HG03571 (cell line): ENCODE data around the gene ZSCAN25.
"Not testable (repeated sequence)": the region's sequence is repeated elsewhere in the genome, so short reads cannot be mapped to it uniquely, and the experiment has no call there.

Experiments used
- ATAC-seq: cut with Tn5 transposase; IDR thresholded peaks from one replicate; pipeline ENCODE4 v1.9.1; 2021; ENCODE audit not compliant: unreplicated experiment

The ZSCAN25 gene

DNA sequence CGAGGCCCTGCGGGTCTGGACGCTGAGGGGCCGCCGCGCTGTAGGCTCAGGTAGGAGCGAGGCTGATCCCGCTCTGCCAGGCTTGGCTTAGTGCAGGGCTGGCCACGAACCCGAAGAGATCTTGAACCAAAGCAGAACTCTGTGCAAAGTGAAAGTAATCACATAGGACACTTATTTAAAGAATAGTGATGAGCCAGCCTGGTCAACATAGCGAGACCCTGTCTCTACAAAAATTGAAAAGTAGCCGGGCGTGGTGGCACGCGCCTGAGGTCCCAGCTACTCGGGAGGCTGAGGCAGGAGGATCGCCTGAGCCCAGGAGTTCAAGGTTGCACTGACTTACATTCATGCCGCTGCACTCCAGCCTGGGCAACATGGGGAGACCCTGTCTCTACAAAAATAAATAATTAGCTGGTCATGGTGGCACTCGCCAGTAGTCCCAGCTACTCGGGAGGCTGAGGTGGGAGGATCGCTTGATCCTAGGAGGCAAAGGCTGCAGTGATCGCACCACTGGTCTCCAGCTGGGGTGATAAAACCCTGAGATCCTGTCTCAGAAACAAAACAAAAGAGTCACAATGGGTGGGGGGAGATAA, 541 bp downstream of the ZSCAN25 start:
- no peak for ATAC-seq

DNA sequence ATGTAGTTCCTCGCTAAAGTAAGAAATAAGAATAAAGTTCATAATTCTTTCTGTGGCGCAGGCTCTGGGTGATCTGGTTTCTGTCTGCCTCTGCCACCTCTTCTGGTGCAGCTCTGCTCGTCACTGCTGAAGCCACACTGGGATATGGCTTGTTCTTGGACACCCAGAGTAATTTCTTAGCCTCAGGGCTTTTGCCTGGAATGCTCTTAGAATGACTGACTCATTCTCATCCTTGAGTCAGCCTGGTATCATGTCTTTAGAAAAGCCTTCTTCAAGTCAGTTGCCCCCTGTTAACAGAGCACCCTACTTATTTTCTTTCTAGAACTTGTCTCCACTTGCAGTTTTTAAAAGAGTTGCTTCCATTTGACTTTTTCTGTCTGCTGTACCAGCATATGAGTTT, 2.0 kb downstream of the ZSCAN25 start:
- no peak for ATAC-seq

DNA sequence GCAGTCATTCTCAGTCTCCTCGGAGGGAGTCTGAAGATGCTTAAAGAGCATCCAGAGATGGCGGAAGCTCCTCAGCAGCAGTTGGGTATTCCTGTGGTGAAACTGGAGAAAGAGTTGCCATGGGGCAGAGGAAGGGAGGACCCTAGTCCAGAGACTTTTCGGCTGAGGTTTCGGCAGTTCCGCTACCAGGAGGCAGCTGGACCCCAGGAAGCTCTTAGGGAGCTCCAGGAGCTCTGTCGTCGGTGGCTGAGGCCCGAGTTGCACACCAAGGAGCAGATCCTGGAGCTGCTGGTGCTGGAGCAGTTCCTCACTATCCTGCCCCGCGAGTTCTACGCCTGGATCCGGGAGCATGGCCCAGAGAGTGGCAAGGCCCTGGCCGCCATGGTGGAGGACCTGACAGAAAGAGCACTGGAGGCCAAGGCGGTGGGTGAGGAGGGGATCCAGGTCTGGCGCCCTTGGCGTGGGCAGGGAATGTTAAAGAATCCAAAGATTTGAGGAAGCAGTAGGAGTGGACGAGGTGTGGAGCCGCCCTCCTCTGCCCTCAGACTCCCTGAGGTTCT, 2.9 kb downstream of the ZSCAN25 start:
- ATAC-seq, result no peak

DNA sequence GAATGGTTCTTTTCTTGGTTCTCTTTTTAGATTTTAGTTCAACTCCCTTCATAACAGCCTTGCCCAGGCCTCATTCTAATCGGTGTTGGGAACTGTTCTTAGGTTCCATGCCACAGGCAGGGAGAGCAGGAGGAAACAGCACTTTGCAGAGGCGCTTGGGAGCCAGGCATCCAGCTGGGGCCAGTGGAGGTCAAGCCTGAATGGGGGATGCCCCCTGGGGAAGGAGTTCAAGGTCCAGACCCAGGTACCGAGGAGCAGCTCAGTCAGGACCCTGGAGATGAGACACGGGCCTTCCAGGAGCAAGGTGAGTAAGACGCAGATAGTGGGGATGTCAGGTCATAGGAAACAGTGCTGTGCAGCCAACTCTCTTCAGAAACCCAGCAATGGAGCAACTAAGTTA, 4.5 kb downstream of the ZSCAN25 start:
- no peak for ATAC-seq

DNA sequence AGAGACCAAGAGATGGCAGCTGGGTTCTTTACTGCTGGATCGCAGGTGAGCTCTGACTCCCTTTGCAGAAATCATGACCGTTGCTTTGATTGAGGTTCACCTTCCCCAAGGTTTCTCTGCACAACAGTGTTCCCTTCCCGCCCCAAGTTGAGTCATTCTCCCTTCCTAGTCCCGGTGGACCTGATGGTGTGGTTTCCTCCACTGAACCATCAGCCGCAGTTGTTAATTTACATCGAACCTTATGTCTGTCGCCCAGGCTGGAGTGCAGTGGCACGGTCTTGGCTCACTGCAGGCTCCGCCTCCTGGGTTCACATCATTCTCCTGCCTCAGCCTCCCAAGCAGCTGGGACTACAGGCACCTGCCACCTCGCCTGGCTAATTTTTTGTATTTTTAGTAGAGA, 5.8 kb downstream of the ZSCAN25 start:
- no peak for ATAC-seq

DNA sequence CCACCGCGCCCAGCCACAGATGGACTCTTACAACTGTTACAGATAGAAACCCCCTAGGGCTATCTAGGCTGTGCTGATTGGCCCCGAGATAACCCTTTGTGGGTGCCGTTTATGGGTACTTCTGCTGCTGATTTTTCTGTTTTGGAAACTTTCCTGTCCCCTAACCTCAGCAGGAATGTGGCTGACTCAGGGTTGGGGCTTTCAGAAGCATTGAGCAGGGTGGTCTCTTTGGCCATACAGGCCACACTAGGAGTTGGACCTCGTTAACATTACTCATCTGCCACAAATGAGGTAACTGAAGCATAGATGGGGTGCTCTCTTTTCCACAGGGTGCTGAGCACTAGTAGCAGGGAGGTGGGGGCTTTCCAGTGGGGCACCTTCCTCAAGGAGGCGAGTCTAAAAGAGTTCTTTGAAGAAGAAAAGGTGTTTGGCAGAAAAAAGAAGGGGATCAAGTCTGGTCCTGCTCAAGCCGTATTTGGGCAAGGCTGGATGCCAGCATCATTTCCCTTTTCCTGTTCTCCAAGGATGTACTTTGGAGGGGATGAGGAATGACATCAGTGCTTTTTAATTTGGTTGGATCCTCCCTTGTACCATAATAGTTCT, 6.4 kb downstream of the ZSCAN25 start:
- no peak for ATAC-seq

DNA sequence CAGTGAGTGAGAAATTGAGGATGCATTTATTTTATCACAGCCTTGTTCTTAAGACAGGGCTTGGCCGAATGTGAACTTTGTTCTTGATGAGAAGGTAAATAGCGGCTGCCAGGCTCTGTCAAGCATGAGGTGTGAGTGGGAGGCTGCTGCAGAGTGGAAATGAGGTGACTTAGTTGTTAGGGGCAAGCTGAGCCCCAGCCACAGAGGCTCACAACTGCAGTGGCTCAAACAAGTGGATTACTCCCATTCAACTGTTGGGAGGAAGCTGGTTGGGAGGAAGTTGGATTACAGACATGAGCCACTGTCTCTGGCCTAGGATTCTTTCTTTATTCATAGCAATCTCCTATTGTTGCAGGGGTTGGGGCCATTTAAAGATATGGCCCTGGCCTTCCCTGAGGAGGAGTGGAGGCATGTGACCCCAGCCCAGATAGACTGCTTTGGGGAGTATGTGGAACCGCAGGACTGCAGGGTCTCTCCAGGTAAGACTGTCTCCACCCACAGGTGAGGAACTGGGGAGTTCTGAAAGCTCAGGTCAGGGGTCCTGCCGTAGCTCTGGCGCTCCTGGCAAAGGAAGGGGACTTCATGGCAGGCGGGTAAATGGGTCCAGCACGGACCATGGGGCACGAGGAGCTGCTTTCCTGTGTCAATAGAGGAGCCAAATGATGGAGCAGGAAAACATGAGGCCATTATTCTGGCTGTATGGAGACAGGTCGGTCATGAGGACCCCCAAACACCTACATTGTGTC, 7.1 kb downstream of the ZSCAN25 start:
- no peak for ATAC-seq

DNA sequence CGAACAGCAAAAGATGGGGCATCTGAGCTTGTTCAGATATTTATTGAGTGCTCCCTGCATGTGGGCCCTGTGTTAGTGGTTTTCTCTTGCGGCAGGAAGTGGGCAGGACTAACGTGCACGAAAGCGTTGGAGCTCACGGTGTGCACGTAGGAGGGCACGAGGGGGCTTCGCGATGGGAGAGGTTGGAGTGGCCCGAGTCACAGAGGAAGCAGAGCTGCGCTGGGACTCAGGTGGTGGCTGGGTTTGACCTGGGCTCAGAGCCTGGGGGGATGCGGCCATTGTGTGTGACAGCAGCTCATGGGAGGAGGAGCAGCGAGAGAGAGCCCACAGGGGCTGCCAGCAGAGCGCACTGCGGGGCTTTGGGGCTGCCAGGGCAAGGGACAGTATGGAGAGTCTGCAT, 7.7 kb downstream of the ZSCAN25 start:
- ATAC-seq, result no peak

DNA sequence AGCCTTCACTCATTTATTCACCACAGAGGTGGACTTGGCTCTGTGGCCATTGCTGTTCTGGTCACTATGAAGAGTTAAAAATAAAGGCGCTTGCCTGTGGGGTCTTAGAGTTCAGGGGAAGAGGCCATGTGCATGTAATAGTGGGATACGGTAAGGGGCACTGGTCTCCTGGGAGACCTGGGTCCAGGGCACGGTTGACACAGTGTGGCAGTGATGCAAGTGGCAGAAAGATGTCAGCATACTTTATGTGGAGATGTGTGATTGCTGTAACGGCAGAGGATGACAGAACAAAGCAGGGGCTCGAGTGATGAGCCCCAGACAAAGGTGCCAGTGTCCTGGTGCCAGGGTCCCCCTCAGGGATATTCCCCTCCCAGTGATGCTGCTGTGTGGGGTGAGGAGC, 8.6 kb downstream of the ZSCAN25 start:
- ATAC-seq, result no peak

DNA sequence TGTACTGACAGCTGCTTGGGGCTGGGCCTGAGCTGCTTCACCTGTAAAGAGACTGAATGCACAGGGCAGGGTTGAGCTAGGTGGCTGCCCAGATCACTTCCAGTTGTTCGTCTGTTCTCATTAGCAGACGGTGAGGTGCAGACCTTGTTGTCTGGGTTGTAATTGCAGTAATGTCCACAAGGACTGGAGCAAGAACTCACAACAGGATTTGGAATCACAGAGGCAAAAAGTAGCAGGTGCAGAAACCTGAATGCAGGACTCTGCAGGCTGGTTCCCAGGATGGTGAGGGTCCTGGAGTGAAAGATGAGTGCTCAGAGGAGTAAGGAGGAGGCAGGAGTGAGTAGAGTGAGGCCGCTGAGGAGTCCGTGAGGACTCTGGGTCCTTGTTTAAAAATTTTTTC, 9.2 kb downstream of the ZSCAN25 start:
- ATAC-seq, result no peak

DNA sequence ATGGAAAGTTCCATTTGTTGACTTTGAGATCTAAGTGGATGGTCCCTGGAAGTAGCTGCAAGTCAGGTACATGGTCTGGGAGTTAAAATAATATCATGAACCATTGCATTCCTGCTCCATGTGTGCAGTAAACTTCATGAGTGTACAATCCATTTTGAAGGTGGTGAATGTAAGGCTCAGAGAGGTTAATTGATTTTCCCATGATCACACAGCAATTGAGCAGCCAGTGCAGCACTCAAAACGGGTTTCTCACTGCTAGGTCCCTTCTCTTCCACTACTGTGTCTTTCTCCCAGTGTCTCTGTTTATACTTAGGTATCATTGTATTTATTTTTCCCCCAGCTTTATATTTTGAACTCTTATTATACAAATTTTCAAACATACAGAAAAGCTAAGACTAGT, 9.9 kb downstream of the ZSCAN25 start:
- no peak for ATAC-seq

DNA sequence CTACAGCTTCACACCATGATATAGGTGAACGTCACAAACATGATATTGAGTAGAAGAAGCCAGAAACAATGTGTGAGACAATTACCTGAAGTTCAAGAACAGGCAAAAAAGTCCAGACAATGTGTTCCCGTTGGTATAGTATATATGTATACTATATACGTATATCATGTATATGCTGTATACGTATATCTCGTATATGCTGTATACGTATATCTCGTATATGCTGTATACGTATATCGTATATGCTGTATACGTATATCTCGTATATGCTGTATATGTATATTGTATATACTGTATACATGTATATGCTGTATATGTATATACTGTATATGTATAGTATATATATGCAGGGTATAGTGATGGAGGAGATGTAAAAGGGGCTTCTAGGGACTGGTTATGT, 10.8 kb downstream of the ZSCAN25 start:
- no peak for ATAC-seq

DNA sequence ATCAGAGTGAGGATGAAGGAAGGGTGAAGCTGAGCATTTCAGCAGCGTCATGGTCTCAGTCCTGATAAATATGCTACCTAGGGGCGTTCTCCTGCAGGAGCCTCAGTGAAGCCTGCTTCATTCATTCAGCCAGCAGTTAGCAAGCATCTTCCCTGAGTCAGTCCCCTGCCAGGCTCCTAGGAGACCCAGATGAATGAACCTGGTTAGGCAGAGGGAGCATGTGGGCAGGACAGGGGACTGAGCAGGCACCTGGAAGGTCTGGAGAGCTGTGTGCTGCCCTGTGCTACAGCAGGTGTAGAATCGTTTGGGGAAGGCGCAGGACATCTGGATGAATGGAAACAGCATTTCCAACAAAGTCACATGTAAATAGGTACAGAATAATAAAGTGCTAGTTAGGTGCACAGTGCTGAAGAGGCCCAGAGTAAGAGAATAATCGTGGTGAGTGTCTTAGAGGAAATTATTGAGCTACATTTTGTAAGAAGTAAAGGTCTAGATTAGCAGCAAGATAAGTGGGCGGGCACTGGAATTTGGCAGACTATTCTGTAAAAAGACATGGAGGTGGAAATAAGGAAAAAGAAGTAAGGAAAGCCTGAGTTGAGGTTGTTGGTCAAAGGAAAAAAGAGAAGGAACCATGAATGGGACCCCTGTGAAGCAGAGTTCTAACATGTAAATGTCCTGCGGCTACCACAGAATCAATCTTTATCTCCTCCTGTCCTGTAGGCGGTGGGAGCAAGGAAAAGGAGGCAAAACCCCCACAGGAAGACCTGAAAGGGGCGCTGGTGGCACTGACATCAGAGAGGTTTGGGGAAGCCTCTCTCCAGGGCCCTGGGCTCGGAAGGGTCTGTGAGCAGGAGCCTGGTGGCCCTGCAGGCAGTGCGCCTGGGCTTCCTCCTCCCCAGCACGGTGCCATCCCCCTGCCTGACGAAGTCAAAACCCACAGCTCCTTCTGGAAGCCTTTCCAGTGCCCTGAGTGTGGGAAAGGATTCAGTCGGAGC, 12.0 kb downstream of the ZSCAN25 start:
- no peak for ATAC-seq

DNA sequence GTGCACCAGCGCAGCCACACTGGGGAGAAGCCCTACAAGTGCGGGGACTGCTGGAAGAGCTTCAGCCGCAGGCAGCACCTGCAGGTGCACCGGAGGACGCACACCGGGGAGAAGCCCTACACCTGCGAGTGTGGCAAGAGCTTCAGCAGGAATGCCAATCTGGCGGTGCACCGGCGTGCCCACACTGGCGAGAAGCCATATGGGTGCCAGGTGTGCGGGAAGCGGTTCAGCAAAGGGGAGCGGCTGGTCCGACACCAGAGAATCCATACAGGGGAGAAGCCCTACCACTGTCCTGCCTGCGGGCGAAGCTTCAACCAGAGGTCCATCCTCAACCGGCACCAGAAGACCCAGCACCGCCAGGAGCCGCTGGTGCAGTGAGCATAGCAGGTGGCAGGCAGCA, 12.9 kb downstream of the ZSCAN25 start:
- no peak for ATAC-seq

DNA sequence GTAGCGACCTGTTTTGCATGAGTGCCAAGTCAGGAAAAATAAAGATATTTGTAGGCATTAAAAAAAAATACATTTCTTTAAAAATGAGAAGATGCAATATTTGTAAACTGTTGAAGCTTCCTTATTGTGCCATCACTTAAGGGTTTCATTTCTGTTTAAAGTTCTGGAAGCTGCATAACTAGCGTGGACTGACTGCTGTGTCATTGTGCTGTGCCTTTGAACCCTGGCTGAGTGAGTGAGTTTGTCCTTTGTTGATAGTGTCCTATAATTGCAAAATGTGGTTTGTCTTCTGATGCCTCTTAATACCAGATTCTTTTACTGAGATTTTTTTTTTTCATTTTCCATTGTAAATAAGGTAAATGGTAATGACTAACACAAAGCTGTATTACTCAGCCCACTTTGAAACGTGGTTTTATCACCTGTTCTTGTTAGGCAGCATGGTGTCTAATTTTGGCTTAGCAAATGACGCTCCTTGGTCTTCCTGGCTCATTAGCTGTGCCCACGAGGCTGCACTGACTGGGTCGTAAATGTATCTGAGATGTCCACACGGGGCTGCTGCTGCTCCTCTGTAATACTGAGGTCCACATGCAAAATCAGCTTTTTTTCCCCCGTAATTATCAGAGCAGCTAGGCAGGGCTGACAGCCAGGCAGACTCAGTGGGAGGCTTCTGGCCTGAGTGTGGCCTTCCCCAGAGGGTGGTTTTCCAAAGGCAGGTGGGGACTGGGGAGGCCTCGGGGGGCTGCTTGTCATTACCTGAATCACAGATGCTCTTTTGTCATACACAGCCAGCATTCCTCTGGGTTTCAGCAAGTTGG, 14.8 kb downstream of the ZSCAN25 start:
- no peak for ATAC-seq

DNA sequence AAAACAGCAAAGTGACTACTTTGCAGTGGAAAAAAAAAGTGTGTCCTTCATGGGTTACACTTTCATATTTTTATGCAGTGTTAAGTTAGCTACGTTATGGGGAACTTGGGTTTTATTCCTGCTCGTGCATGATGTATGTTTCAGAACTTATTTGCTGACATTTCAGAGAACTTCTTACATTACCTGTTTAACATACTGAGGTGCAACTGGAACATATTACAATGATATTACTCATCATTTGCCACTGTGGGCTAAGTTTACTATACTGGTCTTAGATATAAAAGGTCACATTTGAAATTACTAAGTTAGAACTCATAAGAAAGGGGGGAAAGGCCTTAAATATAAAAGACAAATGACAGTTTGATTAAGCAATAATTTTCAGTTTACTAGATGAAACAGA, 20.7 kb downstream of the ZSCAN25 start:
- not testable (repeated sequence) for ATAC-seq

DNA sequence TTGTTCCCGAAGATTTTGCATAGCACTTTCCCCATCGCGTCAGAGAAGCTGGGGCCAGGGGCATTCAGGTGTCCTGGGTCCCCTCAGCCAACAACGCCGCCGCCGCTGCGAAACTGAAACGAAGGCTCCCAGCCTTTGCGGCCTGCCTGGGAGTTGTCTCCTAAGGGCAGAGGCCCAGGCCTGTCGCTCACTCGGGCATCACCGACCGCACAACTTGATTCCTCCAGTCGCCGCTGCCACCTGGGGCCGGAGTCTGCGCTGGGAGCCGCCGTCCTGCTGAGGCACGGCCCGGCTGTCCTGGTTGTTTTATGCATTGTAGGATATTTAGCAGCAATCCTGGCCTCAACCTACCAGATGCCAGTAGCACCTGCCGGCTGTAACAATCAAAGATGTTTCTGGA, 22.0 kb downstream of the ZSCAN25 start:
- ATAC-seq, result no peak

DNA sequence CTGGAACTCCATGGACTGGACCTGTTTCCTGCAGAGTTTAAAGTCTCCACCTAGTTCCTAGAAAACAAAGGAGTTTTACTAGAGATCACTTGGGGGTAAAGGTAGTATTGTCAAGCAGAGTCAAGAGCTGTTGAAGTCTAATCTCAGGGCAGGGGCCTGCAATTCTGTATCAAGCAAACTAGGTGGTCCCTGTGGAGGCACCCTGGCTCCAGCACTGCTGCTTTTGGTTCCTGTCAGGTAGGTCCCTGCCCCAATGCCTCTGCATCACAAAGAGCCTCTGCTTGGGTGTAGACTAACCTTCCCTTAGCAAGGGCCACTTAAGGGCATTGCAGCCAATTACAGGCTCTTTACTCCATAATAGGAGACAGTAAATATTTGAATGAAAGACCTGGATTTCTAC, 22.5 kb downstream of the ZSCAN25 start:
- no peak for ATAC-seq

DNA sequence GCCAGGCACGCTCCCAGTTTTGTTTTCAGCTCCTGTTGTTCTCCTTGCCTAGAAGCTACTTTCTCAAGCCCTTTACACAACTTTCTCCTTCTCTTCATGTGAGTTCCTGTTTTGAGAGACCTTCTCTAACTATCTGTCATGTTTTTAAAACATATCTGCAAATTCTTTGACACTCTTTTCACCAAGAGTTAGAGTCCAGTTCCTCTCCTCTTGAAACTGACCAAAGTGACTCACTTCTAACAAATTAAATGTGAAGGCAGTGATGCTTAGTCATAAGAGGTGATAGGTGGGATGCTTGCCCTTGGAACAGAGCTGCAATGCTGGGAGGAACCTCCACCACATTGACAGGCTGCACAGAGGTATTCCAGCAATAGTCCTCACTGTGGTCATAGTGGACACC, 25.3 kb downstream of the ZSCAN25 start:
- ATAC-seq, result no peak

DNA sequence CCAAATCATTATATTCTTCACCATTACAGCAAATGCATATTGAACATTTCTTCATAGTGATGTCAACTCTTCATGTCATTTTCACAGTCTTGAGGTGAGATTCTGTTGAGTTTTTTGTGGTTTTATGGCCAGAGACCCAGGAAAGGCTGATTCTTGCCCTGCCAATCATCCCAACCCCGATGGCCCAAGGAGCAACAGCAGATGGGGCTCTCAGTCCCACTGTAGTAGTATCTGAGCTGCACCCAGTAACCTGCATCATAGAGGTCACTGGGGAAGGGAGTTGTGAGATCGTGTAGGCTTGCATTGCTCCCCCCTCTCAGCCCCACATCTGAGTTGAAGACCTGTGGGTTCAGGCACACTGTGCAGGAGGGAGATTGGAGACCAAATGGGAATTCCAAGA, 26.7 kb downstream of the ZSCAN25 start:
- no peak for ATAC-seq
